Fibroblast of lung (primary cell): ENCODE results near the gene PARP14.

ENCODE experiments used
- CTCF ChIP-seq, 2 donors: IDR thresholded peaks in 1 of 2; conservative IDR thresholded peaks in 1 of 2; 1 replicate in 1 of 2; 2 replicates in 1 of 2; pipeline ENCODE4 v1.5.1; 2011 to 2012; ENCODE audit warnings: low read length in 2 of 2, control low read depth in 1 of 2, inconsistent platforms in 1 of 2, low read depth in 1 of 2, mild to moderate bottlenecking in 1 of 2
- EZH2 ChIP-seq: IDR thresholded peaks from 2 replicates; pipeline ENCODE4 v1.5.1; 2012; ENCODE audit warnings: low read length, control low read depth, mild to moderate bottlenecking; ENCODE audit errors: missing control alignments

GRCh38 chr3:122767540-122768372 is 87.1 kb downstream of the PARP14 start:
- TF ChIP-seq CTCF (conservative IDR thresholded peaks at IDR 0.05 in 1 of 2, IDR thresholded peaks at IDR 0.05 in 1 of 2; ENCODE audit: low read depth in 1 of 2, low read length in 2 of 2) (no peak), EZH2 (no peak)
